Nephron progenitor cell (in vitro differentiated cells): Measurements from ENCODE around the gene PPARA.

Experiments used
- DNase-seq: peaks from one replicate; pipeline ENCODE4 v3.0.0; 2021
- H3K27ac Mint-ChIP-seq: 2 replicates; pipeline ENCODE4 v1.8.0; 2021; ENCODE audit warnings: mild to moderate bottlenecking, moderate library complexity, mixed read lengths
- H3K27me3 Mint-ChIP-seq: 2 replicates; pipeline ENCODE4 v1.8.0; 2021; ENCODE audit warnings: mild to moderate bottlenecking, low read depth, mixed read lengths; ENCODE audit not compliant: poor library complexity
- H3K36me3 Mint-ChIP-seq: 2 replicates; pipeline ENCODE4 v1.8.0; 2021; ENCODE audit warnings: low read depth, mixed read lengths
- H3K4me1 Mint-ChIP-seq: 2 replicates; pipeline ENCODE4 v1.8.0; 2021; ENCODE audit warnings: mixed read lengths
- H3K4me3 Mint-ChIP-seq: 2 replicates; pipeline ENCODE4 v1.8.0; 2021; ENCODE audit warnings: mild to moderate bottlenecking, moderate library complexity, mixed read lengths
- H3K9me3 Mint-ChIP-seq: 2 replicates; pipeline ENCODE4 v1.8.0; 2021; ENCODE audit warnings: mild to moderate bottlenecking, moderate library complexity, mixed read lengths
- CTCF ChIP-seq: fragments of 200-600 bp; sonication (generic); IDR thresholded peaks from 2 replicates; pipeline ENCODE4 v1.5.0; 2021; ENCODE audit warnings: antibody characterized with exemption

Gene PPARA

GRCh38 chr22:46202897-46203600 is 52.7 kb downstream of the PPARA start:
- peaks cover 24% of the 10 kb centered on the region for H3K9me3 Mint-ChIP-seq
- H3K4me3 Mint-ChIP-seq = no peak overlapping the region
- peaks cover 10% of the 10 kb centered on the region for H3K4me1 Mint-ChIP-seq
- H3K27me3 Mint-ChIP-seq = peaks cover 22% of the 10 kb centered on the region
- no peak overlapping the region for H3K27ac Mint-ChIP-seq
- no peak for TF ChIP-seq CTCF
- DNase-seq = no peak
- H3K36me3 Mint-ChIP-seq = peaks cover 15% of the 10 kb centered on the region

GRCh38 chr22:46203601-46203980 is 53.3 kb downstream of the PPARA start:
- Mint-ChIP-seq H3K4me1 (peaks cover 10% of the 10 kb centered on the region), H3K27me3 (peaks cover 22% of the 10 kb centered on the region), H3K36me3 (peaks cover 18% of the 10 kb centered on the region), H3K9me3 (peaks cover 29% of the 10 kb centered on the region), H3K4me3 (no peak overlapping the region), H3K27ac (no peak overlapping the region)
- no peak for TF ChIP-seq CTCF
- no peak for DNase-seq

DNA sequence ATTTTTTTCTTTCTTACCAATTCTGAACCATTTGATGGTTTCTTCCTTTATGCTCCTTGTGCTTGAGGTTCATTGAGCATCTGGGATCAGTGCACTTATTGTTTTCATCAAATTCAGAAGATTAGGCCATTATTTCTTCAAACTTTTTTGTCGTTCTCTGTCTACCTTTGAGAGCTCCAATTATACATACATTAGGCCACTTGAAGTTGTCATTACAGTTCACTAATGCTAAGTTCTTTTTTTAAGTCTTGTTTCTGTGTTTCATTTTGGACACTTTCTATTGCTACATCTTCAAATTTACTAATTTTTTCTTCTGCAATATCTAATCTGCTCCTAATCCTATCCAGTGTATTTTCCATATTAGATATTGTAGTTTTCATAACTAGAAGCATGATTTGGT is 58.9 kb downstream of the PPARA start:
- Mint-ChIP-seq H3K9me3 (peaks cover 80% of the 10 kb centered on the region), H3K27me3 (peaks cover 13% of the 10 kb centered on the region), H3K27ac (no peak overlapping the region), H3K4me1 (no peaks in the 10 kb centered on the region), H3K4me3 (no peak overlapping the region), H3K36me3 (peaks cover 56% of the 10 kb centered on the region)
- DNase-seq = no peak
- TF ChIP-seq CTCF = no peak

DNA sequence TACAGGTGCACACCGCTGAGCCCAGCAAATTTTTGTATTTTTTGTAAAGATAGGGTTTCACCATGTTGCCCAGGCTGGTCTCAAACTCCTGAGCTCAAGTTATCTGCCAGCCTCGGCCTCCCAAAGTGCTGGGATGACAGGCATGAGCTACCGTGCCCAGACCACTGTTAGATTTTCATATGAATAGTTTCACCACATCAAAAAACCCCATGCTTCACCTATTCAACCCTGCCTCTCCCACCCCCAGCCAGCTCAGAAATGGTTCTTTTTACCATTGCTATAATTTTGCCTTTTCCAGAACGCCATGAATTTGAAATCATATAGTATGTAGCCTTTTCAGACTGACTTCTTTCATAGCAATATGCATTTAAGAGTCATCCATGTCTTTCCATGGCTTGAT is 61.9 kb downstream of the PPARA start:
- peaks cover 66% of the 10 kb centered on the region for H3K36me3 Mint-ChIP-seq
- H3K4me3 Mint-ChIP-seq = no peak overlapping the region
- no peaks in the 10 kb centered on the region for H3K4me1 Mint-ChIP-seq
- H3K9me3 Mint-ChIP-seq = peaks cover 61% of the 10 kb centered on the region
- peaks cover 8% of the 10 kb centered on the region for H3K27me3 Mint-ChIP-seq
- DNase-seq = no peak
- TF ChIP-seq CTCF = no peak
- H3K27ac Mint-ChIP-seq = no peak overlapping the region

DNA sequence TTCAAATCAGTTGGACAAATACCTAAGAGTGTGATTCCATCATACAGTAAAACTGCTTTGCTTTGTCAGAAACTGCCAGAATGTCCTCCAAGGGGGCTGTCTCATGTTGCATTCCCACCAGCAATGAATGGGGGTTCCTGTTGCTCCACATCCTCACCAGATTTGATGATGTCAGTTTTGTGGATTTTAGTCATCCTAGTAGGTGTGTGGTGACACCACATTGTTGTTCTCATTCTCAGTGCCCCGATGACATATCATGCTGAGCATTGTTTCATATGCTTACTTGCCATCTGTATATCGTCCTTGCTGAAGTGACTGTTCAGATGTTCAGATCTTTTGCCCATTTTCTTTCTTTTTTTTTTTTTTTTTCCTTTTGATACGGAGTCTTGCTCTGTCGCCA is 62.7 kb downstream of the PPARA start:
- Mint-ChIP-seq H3K27me3 (peaks cover 8% of the 10 kb centered on the region), H3K9me3 (peaks cover 61% of the 10 kb centered on the region), H3K4me1 (no peaks in the 10 kb centered on the region), H3K4me3 (no peak overlapping the region), H3K36me3 (peaks cover 67% of the 10 kb centered on the region), H3K27ac (no peak overlapping the region)
- no peak for TF ChIP-seq CTCF
- no peak for DNase-seq

DNA sequence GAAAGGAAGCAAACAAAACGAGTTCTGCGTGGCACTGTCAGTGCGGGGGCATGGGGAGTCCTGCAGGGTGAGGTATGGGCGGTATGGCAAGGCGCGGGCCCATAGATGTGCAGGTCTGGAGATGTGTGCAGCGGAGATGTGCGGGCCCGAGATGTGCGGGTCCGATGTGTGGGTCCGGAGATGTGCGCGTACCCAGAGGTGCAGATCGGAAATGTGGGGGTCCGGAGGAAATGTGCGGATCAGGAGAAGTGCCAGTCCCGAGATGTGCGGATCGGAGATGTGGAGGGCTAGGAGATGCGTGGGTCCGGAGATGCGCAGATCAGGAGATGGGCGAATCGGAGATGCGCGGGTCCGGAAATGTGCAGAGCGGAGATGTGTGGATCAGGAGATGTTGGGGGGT is 63.8 kb downstream of the PPARA start:
- DNase-seq = no peak
- Mint-ChIP-seq H3K27ac (no peak overlapping the region), H3K4me3 (no peak overlapping the region), H3K27me3 (peaks cover 8% of the 10 kb centered on the region), H3K4me1 (no peaks in the 10 kb centered on the region), H3K36me3 (peaks cover 64% of the 10 kb centered on the region), H3K9me3 (peaks cover 51% of the 10 kb centered on the region)
- TF ChIP-seq CTCF = no peak
